NB4 (cell line): Measurements from ENCODE around the gene OR1I1.
"Not testable (repeated sequence)": the region's sequence is repeated elsewhere in the genome, so short reads cannot be mapped to it uniquely, and the experiment has no call there.

ENCODE experiments used
- DNase-seq: peaks from one replicate; pipeline ENCODE4 v3.0.0; 2010; ENCODE audit warnings: low read depth
- H3K4me3 ChIP-seq: one replicate; pipeline ENCODE4 v1.5.1; 2011; ENCODE audit warnings: mild to moderate bottlenecking, low read depth, low read length, moderate library complexity
- MAX ChIP-seq: IDR thresholded peaks from 2 replicates; pipeline ENCODE4 v1.6.1; 2011; ENCODE audit warnings: low read depth, low read length
- MYC ChIP-seq: IDR thresholded peaks from 2 replicates; pipeline ENCODE4 v1.6.1; 2011; ENCODE audit warnings: low read depth, low read length
- POLR2A ChIP-seq: IDR thresholded peaks from 2 replicates; pipeline ENCODE4 v1.6.1; 2011; ENCODE audit warnings: mild to moderate bottlenecking; ENCODE audit not compliant: insufficient read length; ENCODE audit errors: extremely low read depth
- TF ChIP-seq, protein P1 (sequence below): IDR thresholded peaks from one replicate; pipeline ENCODE4 v1.5.1; 2012; ENCODE audit warnings: low read depth, low read length

Gene OR1I1

GRCh38 chr19:15045506-15045905 lies 36.5 kb upstream of the OR1I1 start:
- H3K4me3 ChIP-seq = no peak overlapping the region
- TF ChIP-seq MYC = no peak
- TF ChIP-seq MAX = no peak
- TF ChIP-seq, protein P1, sequence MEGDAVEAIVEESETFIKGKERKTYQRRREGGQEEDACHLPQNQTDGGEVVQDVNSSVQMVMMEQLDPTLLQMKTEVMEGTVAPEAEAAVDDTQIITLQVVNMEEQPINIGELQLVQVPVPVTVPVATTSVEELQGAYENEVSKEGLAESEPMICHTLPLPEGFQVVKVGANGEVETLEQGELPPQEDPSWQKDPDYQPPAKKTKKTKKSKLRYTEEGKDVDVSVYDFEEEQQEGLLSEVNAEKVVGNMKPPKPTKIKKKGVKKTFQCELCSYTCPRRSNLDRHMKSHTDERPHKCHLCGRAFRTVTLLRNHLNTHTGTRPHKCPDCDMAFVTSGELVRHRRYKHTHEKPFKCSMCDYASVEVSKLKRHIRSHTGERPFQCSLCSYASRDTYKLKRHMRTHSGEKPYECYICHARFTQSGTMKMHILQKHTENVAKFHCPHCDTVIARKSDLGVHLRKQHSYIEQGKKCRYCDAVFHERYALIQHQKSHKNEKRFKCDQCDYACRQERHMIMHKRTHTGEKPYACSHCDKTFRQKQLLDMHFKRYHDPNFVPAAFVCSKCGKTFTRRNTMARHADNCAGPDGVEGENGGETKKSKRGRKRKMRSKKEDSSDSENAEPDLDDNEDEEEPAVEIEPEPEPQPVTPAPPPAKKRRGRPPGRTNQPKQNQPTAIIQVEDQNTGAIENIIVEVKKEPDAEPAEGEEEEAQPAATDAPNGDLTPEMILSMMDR = no peak
- TF ChIP-seq POLR2A = no peak
- DNase-seq = no peak

- DNase-seq = no peak
- H3K4me3 ChIP-seq = no peak overlapping the region
- TF ChIP-seq MYC (no peak), POLR2A (no peak), MAX (no peak)
- TF ChIP-seq, protein P1 = no peak
Observed at GRCh38 chr19:15047680-15048079, 34.3 kb upstream of the OR1I1 start.

- DNase-seq = no peak
- TF ChIP-seq, protein P1 = no peak
- TF ChIP-seq MAX = no peak
- TF ChIP-seq MYC = no peak
- no peak for TF ChIP-seq POLR2A
- H3K4me3 ChIP-seq = no peak overlapping the region
Observed at GRCh38 chr19:15048128-15048527, 33.9 kb upstream of the OR1I1 start.

GRCh38 chr19:15048885-15049541 lies 33.0 kb upstream of the OR1I1 start, which contains the start of gene CASP14:
TSS of gene CASP14 (plus strand) at chr19:15049480. CDS start at chr19:15052252, 2,772 bp downstream.
- no peak within 1 kb of the TSS for H3K4me3 ChIP-seq
- TF ChIP-seq MYC (no peak), POLR2A (no peak), MAX (no peak)
- TF ChIP-seq, protein P1 = no peak

GRCh38 chr19:15050639-15051038 lies 31.4 kb upstream of the OR1I1 start:
- TF ChIP-seq MAX = no peak
- TF ChIP-seq POLR2A = no peak
- TF ChIP-seq MYC = no peak
- TF ChIP-seq, protein P1 = no peak
- DNase-seq = no peak
- H3K4me3 ChIP-seq = no peak overlapping the region

More at GRCh38 chr19:15048885-15049541, 33.0 kb upstream of the OR1I1 start, which contains the start of gene CASP14:
- no peak for DNase-seq

DNA sequence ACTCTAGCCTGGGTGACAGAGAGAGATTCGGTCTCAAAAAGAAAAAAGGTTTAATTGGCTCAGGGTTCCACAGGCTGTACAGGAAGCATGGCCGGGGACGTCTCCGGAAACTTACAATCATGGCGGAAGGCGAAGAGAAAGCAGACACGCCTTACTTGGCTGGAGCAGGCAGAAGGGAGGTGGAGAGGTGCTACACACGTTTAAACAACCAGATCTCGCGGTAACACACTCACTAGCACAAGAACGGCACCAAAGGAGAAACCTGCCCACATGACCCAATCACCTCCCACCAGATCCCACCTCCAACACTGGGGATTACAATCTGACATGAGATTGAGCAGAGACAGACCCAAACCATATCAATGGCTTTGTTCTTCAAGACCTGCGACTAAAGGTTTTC lies 20.0 kb upstream of the OR1I1 start:
- no peak for DNase-seq
- H3K4me3 ChIP-seq = no peak overlapping the region
- TF ChIP-seq POLR2A (no peak), MAX (no peak), MYC (no peak)
- TF ChIP-seq, protein P1 = no peak

- not testable (repeated sequence) for DNase-seq, H3K4me3 ChIP-seq
Observed at GRCh38 chr19:15070386-15070785, 11.6 kb upstream of the OR1I1 start.
